GM23248 (cell line): ENCODE results near the gene EXOSC10.

Experiments used
- EZH2 ChIP-seq: fragments of 200-600 bp; sonication (generic); IDR thresholded peaks from 2 replicates; pipeline ENCODE4 v1.6.1; 2018; ENCODE audit warnings: antibody characterized with exemption, mild to moderate bottlenecking; ENCODE audit not compliant: insufficient read depth, poor library complexity, severe bottlenecking
- EZH2phosphoT487 ChIP-seq: fragments of 200-600 bp; sonication (generic); IDR thresholded peaks from 2 replicates; pipeline ENCODE4 v1.6.1; 2018; ENCODE audit warnings: antibody characterized with exemption, moderate library complexity, mild to moderate bottlenecking, low read depth; ENCODE audit not compliant: insufficient read depth

- TF ChIP-seq EZH2 (no peak), EZH2phosphoT487 (no peak)
Measured at GRCh38 chr1:11059968-11060830, 39.5 kb downstream of the EXOSC10 start, which contains the start of gene SRM.
